Gastroesophageal sphincter (tissue), 3 donors: ENCODE measurements around the gene SMIM12.

Experiments
- CTCF ChIP-seq, 4 experiments: fragments of 200-600 bp in 2 of 4; fragments of 450-650 bp in 2 of 4; sonication (generic) in 1 of 4; IDR thresholded peaks; one replicate each; pipeline ENCODE4 v1.5.1; 2017 to 2019; ENCODE audit warnings: antibody characterized with exemption in 4 of 4, mild to moderate bottlenecking in 2 of 4, moderate library complexity in 2 of 4
- EP300 ChIP-seq: sonication (generic); formaldehyde crosslinking; IDR thresholded peaks from one replicate; pipeline ENCODE4 v1.6.1; 2017; ENCODE audit warnings: antibody characterized with exemption, mild to moderate bottlenecking
- POLR2A ChIP-seq, 2 donors: fragments of 450-650 bp; IDR thresholded peaks; one replicate each; pipeline ENCODE4 v1.6.1; 2017; ENCODE audit warnings: antibody characterized with exemption in 2 of 2, mild to moderate bottlenecking in 2 of 2, moderate library complexity in 1 of 2
- POLR2AphosphoS5 ChIP-seq: sonication (generic); formaldehyde crosslinking; IDR thresholded peaks from one replicate; pipeline ENCODE4 v1.6.1; 2017; ENCODE audit warnings: antibody characterized with exemption

- TF ChIP-seq POLR2A (IDR thresholded peaks at IDR 0.05) (no peak), CTCF (IDR thresholded peaks at IDR 0.05) (no peak), POLR2AphosphoS5 (no peak), EP300 (no peak)
These were observed 15.9 kb downstream of the SMIM12 start for GRCh38 chr1:34843392-34844251.
